Endodermal cell (in vitro differentiated cells): ENCODE results near the gene ZWILCH. TPM values are rescaled to one million over a fixed set of nuclear protein-coding genes. Genes with fewer than 3 reads are reported as not detected.
A peak's percentile ranks its signal among the peaks of the same experiment; 100 is the strongest.

Experiments
- DNase-seq: peaks from one replicate; pipeline ENCODE4 v3.0.0-alpha.2; 2017
- H3K27ac ChIP-seq: 2 replicates; pipeline ENCODE4 v1.5.1; 2013; ENCODE audit warnings: mild to moderate bottlenecking, low read depth, low read length, moderate library complexity
- H3K27me3 ChIP-seq: 2 replicates; pipeline ENCODE4 v1.6.1; 2013; ENCODE audit warnings: mild to moderate bottlenecking, low read length, moderate library complexity; ENCODE audit not compliant: insufficient read depth, control insufficient read depth, poor library complexity, severe bottlenecking
- H3K36me3 ChIP-seq: 2 replicates; pipeline ENCODE4 v1.7.0; 2013; ENCODE audit warnings: mild to moderate bottlenecking, low read length, moderate library complexity; ENCODE audit not compliant: control insufficient read depth, insufficient read depth
- H3K4me1 ChIP-seq: one replicate; pipeline ENCODE4 v1.7.0; 2013; ENCODE audit warnings: low read length; ENCODE audit not compliant: control insufficient read depth, insufficient read depth
- H3K4me3 ChIP-seq: 2 replicates; pipeline ENCODE4 v1.5.1; 2013; ENCODE audit warnings: mild to moderate bottlenecking, low read length, moderate library complexity
- H3K9ac ChIP-seq: 2 replicates; pipeline ENCODE4 v1.6.1; 2013; ENCODE audit warnings: mild to moderate bottlenecking, low read length, moderate library complexity; ENCODE audit not compliant: poor library complexity, severe bottlenecking; ENCODE audit errors: extremely low read depth
- H3K9me3 ChIP-seq: 2 replicates; pipeline ENCODE4 v1.6.1; 2013; ENCODE audit warnings: mild to moderate bottlenecking, low read length, moderate library complexity; ENCODE audit not compliant: control insufficient read depth
- H3K27ac Mint-ChIP-seq: 2 replicates; pipeline ENCODE4 v1.8.0; 2020; ENCODE audit warnings: mixed read lengths
- H3K27me3 Mint-ChIP-seq: 2 replicates; pipeline ENCODE4 v1.8.0; 2021; ENCODE audit warnings: mild to moderate bottlenecking, mixed read lengths; ENCODE audit not compliant: insufficient read depth
- H3K36me3 Mint-ChIP-seq: 2 replicates; pipeline ENCODE4 v1.8.0; 2020; ENCODE audit warnings: low read depth, mixed read lengths
- H3K4me1 Mint-ChIP-seq: 2 replicates; pipeline ENCODE4 v1.8.0; 2020; ENCODE audit warnings: mixed read lengths
- H3K4me3 Mint-ChIP-seq: 2 replicates; pipeline ENCODE4 v1.8.0; 2020; ENCODE audit warnings: mild to moderate bottlenecking, moderate library complexity, mixed read lengths
- H3K9me3 Mint-ChIP-seq: 2 replicates; pipeline ENCODE4 v1.8.0; 2020; ENCODE audit warnings: mild to moderate bottlenecking, mixed read lengths
- CTCF ChIP-seq: fragments of 200-600 bp; sonication (generic); conservative IDR thresholded peaks from 2 replicates; pipeline ENCODE4 v1.5.0; 2021; ENCODE audit warnings: antibody characterized with exemption, mild to moderate bottlenecking
- WGBS, 2 experiments: methylation state at CpG; one replicate each; pipeline versions ENCODE4 v1.1.5 to v1.1.7; 2013; ENCODE audit warnings: missing lambda C conversion rate in 2 of 2, mixed read lengths in 1 of 2; ENCODE audit not compliant: insufficient coverage in 1 of 2, insufficient read length in 1 of 2; 5-methylcytosine and 5-hydroxymethylcytosine counted together
- total RNA-seq, 2 donors: library from RNA; stranded (reverse); fragmentation: NEBNext Ultra II Directional in 1 of 2; extraction: Animal tissue kit (Norgen Biotek cat#: 25700) in 1 of 2; gene quantifications; 2 replicates in 1 of 2; 3 replicates in 1 of 2; pipeline ENCODE4 v1.2.1, GENCODE V29; 2021

ZWILCH gene
- total RNA-seq, 2 donors from 2014 or later, result 37.3 to 44.2 TPM

GRCh38 chr15:66566963-66567531 is 61.9 kb downstream of the ZWILCH start:
- no peaks in the 10 kb centered on the region for H3K36me3 Mint-ChIP-seq
- Histone ChIP-seq H3K27ac (no peak overlapping the region), H3K4me1 (peaks cover 3% of the 10 kb centered on the region), H3K36me3 (no peaks in the 10 kb centered on the region), H3K9me3 (no peaks in the 10 kb centered on the region), H3K9ac (no peak overlapping the region), H3K27me3 (no peaks in the 10 kb centered on the region), H3K4me3 (no peak overlapping the region)
- peaks cover 5% of the 10 kb centered on the region for H3K4me1 Mint-ChIP-seq
- H3K9me3 Mint-ChIP-seq, result no peaks in the 10 kb centered on the region
- TF ChIP-seq CTCF, result peak; percentile 84
- WGBS, 2 experiments, result 60 to 94% methylated on average over 2 to 15 of the region's 15 CpGs
- DNase-seq, result peak; percentile 93
- no peak overlapping the region for H3K27ac Mint-ChIP-seq
- no peaks in the 10 kb centered on the region for H3K27me3 Mint-ChIP-seq
- no peak overlapping the region for H3K4me3 Mint-ChIP-seq

GRCh38 chr15:66567897-66568296 is 62.8 kb downstream of the ZWILCH start:
- H3K4me3 ChIP-seq, result no peak overlapping the region
- peaks cover 5% of the 10 kb centered on the region for H3K4me1 Mint-ChIP-seq
- H3K27ac Mint-ChIP-seq, result peak overlapping the region; percentile 72
- H3K9me3 ChIP-seq, result no peaks in the 10 kb centered on the region
- H3K4me1 ChIP-seq, result peaks cover 3% of the 10 kb centered on the region
- H3K4me3 Mint-ChIP-seq, result no peak overlapping the region
- H3K9me3 Mint-ChIP-seq, result no peaks in the 10 kb centered on the region
- H3K27me3 Mint-ChIP-seq, result no peaks in the 10 kb centered on the region
- H3K36me3 Mint-ChIP-seq, result no peaks in the 10 kb centered on the region
- DNase-seq, result no peak
- WGBS, 2 experiments, result 90 to 92% methylated on average over 5 to 7 of the region's 7 CpGs
- no peaks in the 10 kb centered on the region for H3K36me3 ChIP-seq
- no peak overlapping the region for H3K9ac ChIP-seq
- no peak overlapping the region for H3K27ac ChIP-seq
- H3K27me3 ChIP-seq, result no peaks in the 10 kb centered on the region
- TF ChIP-seq CTCF, result no peak

GRCh38 chr15:66569461-66570137 is 64.5 kb downstream of the ZWILCH start:
- Histone ChIP-seq H3K27ac (no peak overlapping the region), H3K4me1 (peaks cover 3% of the 10 kb centered on the region), H3K9me3 (no peaks in the 10 kb centered on the region), H3K9ac (no peak overlapping the region), H3K27me3 (no peaks in the 10 kb centered on the region), H3K36me3 (no peaks in the 10 kb centered on the region), H3K4me3 (no peak overlapping the region)
- H3K27ac Mint-ChIP-seq, result no peak overlapping the region
- peaks cover 5% of the 10 kb centered on the region for H3K4me1 Mint-ChIP-seq
- no peaks in the 10 kb centered on the region for H3K9me3 Mint-ChIP-seq
- H3K27me3 Mint-ChIP-seq, result no peaks in the 10 kb centered on the region
- DNase-seq, result no peak
- H3K4me3 Mint-ChIP-seq, result no peak overlapping the region
- TF ChIP-seq CTCF, result no peak
- H3K36me3 Mint-ChIP-seq, result no peaks in the 10 kb centered on the region
- 92 to 98% methylated on average over 8 to 9 of the region's 9 CpGs for WGBS, 2 experiments
